ENCODE measurements around the gene PPP1R7. TPM values are rescaled to one million over a fixed set of nuclear protein-coding genes. Genes with fewer than 3 reads are reported as not detected.

Gene PPP1R7
- total RNA-seq, 1 donor from 2014 or later, result 49.9 TPM

- H3K4me3 Mint-ChIP-seq (ENCODE audit: low read depth), result no peak overlapping the region
- no peak overlapping the region for H3K27ac Mint-ChIP-seq
- H3K9me3 Mint-ChIP-seq (ENCODE audit: low read depth), result no peaks in the 10 kb centered on the region
- H3K27me3 Mint-ChIP-seq, result no peaks in the 10 kb centered on the region
- TF ChIP-seq CTCF (IDR thresholded peaks at IDR 0.05; ENCODE audit: unreplicated experiment), result no peak
- H3K36me3 Mint-ChIP-seq (ENCODE audit: insufficient read depth), result peaks cover 16% of the 10 kb centered on the region
- no peak for DNase-seq (ENCODE audit: low spot score, unreplicated experiment)
- peaks cover 2% of the 10 kb centered on the region for H3K4me1 Mint-ChIP-seq (ENCODE audit: low read depth)
Measured at GRCh38 chr2:241226723-241227572, 76.7 kb downstream of the PPP1R7 start.

GRCh38 chr2:241227594-241227993 lies 77.3 kb downstream of the PPP1R7 start:
- TF ChIP-seq CTCF (IDR thresholded peaks at IDR 0.05; ENCODE audit: unreplicated experiment), result no peak
- H3K27me3 Mint-ChIP-seq, result no peaks in the 10 kb centered on the region
- peaks cover 2% of the 10 kb centered on the region for H3K4me1 Mint-ChIP-seq (ENCODE audit: low read depth)
- H3K9me3 Mint-ChIP-seq (ENCODE audit: low read depth), result no peaks in the 10 kb centered on the region
- H3K27ac Mint-ChIP-seq, result no peak overlapping the region
- no peak overlapping the region for H3K4me3 Mint-ChIP-seq (ENCODE audit: low read depth)
- DNase-seq (ENCODE audit: low spot score, unreplicated experiment), result no peak
- H3K36me3 Mint-ChIP-seq (ENCODE audit: insufficient read depth), result peaks cover 19% of the 10 kb centered on the region

- Mint-ChIP-seq H3K27ac (no peak overlapping the region), H3K36me3 (ENCODE audit: insufficient read depth) (peaks cover 25% of the 10 kb centered on the region), H3K27me3 (no peaks in the 10 kb centered on the region), H3K4me3 (ENCODE audit: low read depth) (no peak overlapping the region), H3K4me1 (ENCODE audit: low read depth) (peaks cover 2% of the 10 kb centered on the region), H3K9me3 (ENCODE audit: low read depth) (no peaks in the 10 kb centered on the region)
- TF ChIP-seq CTCF (IDR thresholded peaks at IDR 0.05; ENCODE audit: unreplicated experiment), result no peak
- DNase-seq (ENCODE audit: low spot score, unreplicated experiment), result no peak
Measured at GRCh38 chr2:241228081-241228859, 78.0 kb downstream of the PPP1R7 start.

GRCh38 chr2:241228860-241229516 lies 78.7 kb downstream of the PPP1R7 start:
- TF ChIP-seq CTCF (IDR thresholded peaks at IDR 0.05; ENCODE audit: unreplicated experiment), result no peak
- peaks cover 2% of the 10 kb centered on the region for H3K4me1 Mint-ChIP-seq (ENCODE audit: low read depth)
- H3K9me3 Mint-ChIP-seq (ENCODE audit: low read depth), result no peaks in the 10 kb centered on the region
- no peak overlapping the region for H3K4me3 Mint-ChIP-seq (ENCODE audit: low read depth)
- peak overlapping the region; percentile 69 for H3K27ac Mint-ChIP-seq
- no peaks in the 10 kb centered on the region for H3K27me3 Mint-ChIP-seq
- no peak for DNase-seq (ENCODE audit: low spot score, unreplicated experiment)
- H3K36me3 Mint-ChIP-seq (ENCODE audit: insufficient read depth), result peaks cover 28% of the 10 kb centered on the region

Measured in progenitor cell of endocrine pancreas (in vitro differentiated cells).